MCF 10A (cell line): Measurements from ENCODE around the gene TRPM5. TPM values are rescaled to one million over a fixed set of nuclear protein-coding genes. Genes with fewer than 3 reads are reported as not detected.

Experiments
- BruUV-seq: library from RNA; stranded (reverse); fragments of 400-500 nt; replicated peaks from 2 replicates; lab custom pipeline; 2021; lab: Mats Ljungman, UMichigan
- CTCF ChIA-PET: fragments of 300-600 bp; sonication (Branson Sonifier 250); formaldehyde crosslinking; extraction: SDS; loops from one replicate; lab custom pipeline; 2021; ENCODE audit warnings: antibody characterized with exemption, inconsistent platforms; lab: Yijun Ruan, JAX
- POLR2A ChIA-PET: fragments of 300-600, 350-650 bp; sonication (Branson Sonifier 250); formaldehyde crosslinking; extraction: SDS; loops from one replicate; lab custom pipeline; 2020; ENCODE audit warnings: antibody characterized with exemption, inconsistent platforms; lab: Yijun Ruan, JAX
- DNase-seq: peaks from one replicate; pipeline ENCODE4 v3.0.0-alpha.2; 2018; ENCODE audit not compliant: unreplicated experiment
- H3K27ac Mint-ChIP-seq: one replicate; pipeline ENCODE4 v1.8.0; 2022; ENCODE audit warnings: mild to moderate bottlenecking, low read depth, mixed read lengths; ENCODE audit not compliant: unreplicated experiment
- H3K27me3 Mint-ChIP-seq: one replicate; pipeline ENCODE4 v1.8.0; 2022; ENCODE audit warnings: mixed read lengths; ENCODE audit not compliant: insufficient read depth, unreplicated experiment
- H3K36me3 Mint-ChIP-seq: one replicate; pipeline ENCODE4 v1.8.0; 2022; ENCODE audit warnings: mild to moderate bottlenecking, moderate library complexity, mixed read lengths; ENCODE audit not compliant: insufficient read depth, unreplicated experiment
- H3K4me1 Mint-ChIP-seq: one replicate; pipeline ENCODE4 v1.8.0; 2022; ENCODE audit warnings: mixed read lengths; ENCODE audit not compliant: insufficient read depth, unreplicated experiment
- H3K4me3 Mint-ChIP-seq: one replicate; pipeline ENCODE4 v1.8.0; 2022; ENCODE audit warnings: mild to moderate bottlenecking, moderate library complexity, mixed read lengths; ENCODE audit not compliant: unreplicated experiment
- H3K9me3 Mint-ChIP-seq: one replicate; pipeline ENCODE4 v1.8.0; 2022; ENCODE audit warnings: mixed read lengths; ENCODE audit not compliant: unreplicated experiment
- CTCF ChIP-seq: fragments of 200-600 bp; IDR thresholded peaks from one replicate; pipeline ENCODE4 v1.8.0; 2022; ENCODE audit warnings: antibody characterized with exemption, mild to moderate bottlenecking; ENCODE audit not compliant: unreplicated experiment
- intact Hi-C: fragments of 100-400 bp; cut with micrococcal nuclease; formaldehyde crosslinking; loops from 2 replicates; pipeline ENCODE4 v1.14.1; 2022
- total RNA-seq: library from RNA; stranded (reverse); gene quantifications from 2 replicates; pipeline ENCODE4 v1.2.3, GENCODE V29; 2022

TRPM5 gene
- total RNA-seq, 1 experiment from 2014 or later = not detected

DNA sequence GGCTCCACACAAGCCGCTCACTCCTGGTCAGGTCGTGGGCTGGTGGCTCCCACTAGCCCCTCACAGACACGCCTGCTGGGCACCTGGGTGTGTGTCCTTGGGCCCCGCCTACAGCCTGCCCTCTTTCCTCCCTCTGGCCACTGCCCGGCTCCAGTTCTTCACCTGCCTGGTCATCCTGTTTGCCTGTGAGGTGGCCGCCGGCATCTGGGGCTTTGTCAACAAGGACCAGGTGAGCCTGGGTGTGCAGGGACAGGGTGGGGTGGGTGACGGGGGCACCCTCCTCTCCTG is 49.6 kb downstream of the TRPM5 start:
- intact Hi-C loops = no loop called here
- H3K9me3 Mint-ChIP-seq = no peaks in the 10 kb centered on the region
- ChIA-PET POLR2A (no interaction called here), CTCF (no interaction called here)
- DNase-seq = no peak
- H3K36me3 Mint-ChIP-seq = peaks cover 24% of the 10 kb centered on the region
- no peaks in the 10 kb centered on the region for H3K27me3 Mint-ChIP-seq
- H3K4me3 Mint-ChIP-seq = no peak overlapping the region
- H3K27ac Mint-ChIP-seq = no peak overlapping the region
- no peak for TF ChIP-seq CTCF
- peaks cover 11% of the 10 kb centered on the region for H3K4me1 Mint-ChIP-seq
- BruUV-seq = no TSS peak

Other genes starting within 250 kb of the TRPM5 start
- not detected in 2 replicates for gene ASCL2, start 173.9 kb downstream of the TRPM5 start, total RNA-seq
- gene C11orf21, start 142.6 kb downstream of the TRPM5 start, total RNA-seq = not detected in 2 replicates
- not detected in 2 replicates for gene TSPAN32, start 142.5 kb downstream of the TRPM5 start, total RNA-seq
- gene CD81, start 67.2 kb downstream of the TRPM5 start, total RNA-seq = 183 and 187 TPM in 2 replicates
- gene TSSC4, start 43.8 kb downstream of the TRPM5 start, total RNA-seq = 69.9 and 70.3 TPM in 2 replicates
- gene KCNQ1, start 494 bp upstream of the TRPM5 start, total RNA-seq = not detected in 2 replicates